Measurements from ENCODE around the gene SSMEM1. TPM values are rescaled to one million over a fixed set of nuclear protein-coding genes. Genes with fewer than 3 reads are reported as not detected.
"Not testable (repeated sequence)": the region's sequence is repeated elsewhere in the genome, so short reads cannot be mapped to it uniquely, and the experiment has no call there.

The SSMEM1 gene
- total RNA-seq, 1 donor from 2014 or later = not detected

DNA sequence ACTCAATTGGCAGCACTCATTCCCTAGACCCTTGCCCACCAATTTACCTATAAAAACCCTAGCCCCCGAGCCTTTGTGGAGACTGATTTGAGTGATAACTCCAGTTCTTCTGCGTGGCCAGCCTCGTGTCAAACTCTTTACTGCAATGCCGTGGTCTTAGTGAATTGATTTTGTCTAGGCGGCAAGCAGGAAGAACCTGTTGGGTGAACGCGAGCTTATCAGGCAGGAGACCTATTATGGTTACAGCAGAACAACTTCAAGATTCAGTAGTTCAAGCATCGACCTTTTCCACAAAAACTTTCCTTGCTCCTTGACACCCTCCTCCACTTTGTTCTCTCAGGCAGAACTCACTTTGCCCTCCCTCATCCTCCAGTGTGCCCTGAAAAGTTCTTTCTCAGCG lies 12.2 kb downstream of the SSMEM1 start:
- no peak for DNase-seq
- no peaks in the 10 kb centered on the region for H3K36me3 Mint-ChIP-seq (ENCODE audit: low read depth)
- H3K4me1 Mint-ChIP-seq = no peaks in the 10 kb centered on the region
- intact Hi-C loops (cut with micrococcal nuclease) = no loop called here
- ChIA-PET CTCF (interaction anchor here (0.9 kb wide), 1 partner anchor 11 kb away, joined by 3 read pairs; no protein-coding TSS in a partner anchor), POLR2A (no interaction called here)
- no peak for ATAC-seq (ENCODE audit: low read depth)
- TF ChIP-seq CTCF (IDR thresholded peaks at IDR 0.05) = no peak
- H3K9me3 Mint-ChIP-seq = no peaks in the 10 kb centered on the region
- H3K27me3 Mint-ChIP-seq = no peaks in the 10 kb centered on the region
- H3K4me3 Mint-ChIP-seq = no peak overlapping the region
- H3K27ac Mint-ChIP-seq = no peak overlapping the region

GRCh38 chr7:130221746-130222145 lies 14.1 kb downstream of the SSMEM1 start:
- DNase-seq (no peak), ATAC-seq (ENCODE audit: low read depth) (no peak)
- Mint-ChIP-seq H3K4me1 (no peaks in the 10 kb centered on the region), H3K9me3 (no peaks in the 10 kb centered on the region), H3K36me3 (ENCODE audit: low read depth) (no peaks in the 10 kb centered on the region), H3K4me3 (no peak overlapping the region), H3K27ac (no peak overlapping the region), H3K27me3 (no peaks in the 10 kb centered on the region)
- ChIA-PET CTCF (no interaction called here), POLR2A (no interaction called here)
- no peak for TF ChIP-seq CTCF (IDR thresholded peaks at IDR 0.05)
- intact Hi-C loops (cut with micrococcal nuclease) = no loop called here

- intact Hi-C loops (cut with micrococcal nuclease) = no loop called here
- no peak for TF ChIP-seq CTCF (IDR thresholded peaks at IDR 0.05)
- H3K27me3 Mint-ChIP-seq = no peaks in the 10 kb centered on the region
- H3K4me3 Mint-ChIP-seq = no peak overlapping the region
- no peak for DNase-seq
- no peak overlapping the region for H3K27ac Mint-ChIP-seq
- H3K4me1 Mint-ChIP-seq = no peaks in the 10 kb centered on the region
- ChIA-PET POLR2A (no interaction called here), CTCF (no interaction called here)
- no peaks in the 10 kb centered on the region for H3K36me3 Mint-ChIP-seq (ENCODE audit: low read depth)
- no peaks in the 10 kb centered on the region for H3K9me3 Mint-ChIP-seq
- no peak for ATAC-seq (ENCODE audit: low read depth)
Measured at GRCh38 chr7:130223646-130224045, 16.0 kb downstream of the SSMEM1 start.

GRCh38 chr7:130224210-130224609 lies 16.6 kb downstream of the SSMEM1 start:
- ChIA-PET POLR2A (no interaction called here), CTCF (no interaction called here)
- H3K9me3 Mint-ChIP-seq = no peaks in the 10 kb centered on the region
- H3K27ac Mint-ChIP-seq = no peak overlapping the region
- DNase-seq (no peak), ATAC-seq (ENCODE audit: low read depth) (no peak)
- no peaks in the 10 kb centered on the region for H3K4me1 Mint-ChIP-seq
- intact Hi-C loops (cut with micrococcal nuclease) = no loop called here
- no peaks in the 10 kb centered on the region for H3K27me3 Mint-ChIP-seq
- no peaks in the 10 kb centered on the region for H3K36me3 Mint-ChIP-seq (ENCODE audit: low read depth)
- no peak for TF ChIP-seq CTCF (IDR thresholded peaks at IDR 0.05)
- no peak overlapping the region for H3K4me3 Mint-ChIP-seq

- DNase-seq; H3K27me3 Mint-ChIP-seq; CTCF ChIA-PET; POLR2A ChIA-PET; intact Hi-C loops (cut with micrococcal nuclease); H3K36me3 Mint-ChIP-seq (ENCODE audit: low read depth); H3K4me3 Mint-ChIP-seq; H3K9me3 Mint-ChIP-seq; H3K4me1 Mint-ChIP-seq; H3K27ac Mint-ChIP-seq; ATAC-seq (ENCODE audit: low read depth): not testable (repeated sequence)
Measured at GRCh38 chr7:130224923-130225322, 17.3 kb downstream of the SSMEM1 start.

- Mint-ChIP-seq H3K4me3 (no peak overlapping the region), H3K27me3 (no peaks in the 10 kb centered on the region), H3K4me1 (no peaks in the 10 kb centered on the region), H3K9me3 (no peaks in the 10 kb centered on the region), H3K27ac (no peak overlapping the region), H3K36me3 (ENCODE audit: low read depth) (no peaks in the 10 kb centered on the region)
- intact Hi-C loops (cut with micrococcal nuclease) = no loop called here
- TF ChIP-seq CTCF (IDR thresholded peaks at IDR 0.05) = no peak
- POLR2A ChIA-PET = no interaction called here
- CTCF ChIA-PET = no interaction called here
- ATAC-seq (ENCODE audit: low read depth) (no peak), DNase-seq (no peak)
Measured at GRCh38 chr7:130226333-130226732, 18.7 kb downstream of the SSMEM1 start.
